ENCODE results near the gene SSX2IP. TPM values are rescaled to one million over a fixed set of nuclear protein-coding genes. Genes with fewer than 3 reads are reported as not detected.
"Not testable (repeated sequence)": the region's sequence is repeated elsewhere in the genome, so short reads cannot be mapped to it uniquely, and the experiment has no call there.

The SSX2IP gene, protein sequence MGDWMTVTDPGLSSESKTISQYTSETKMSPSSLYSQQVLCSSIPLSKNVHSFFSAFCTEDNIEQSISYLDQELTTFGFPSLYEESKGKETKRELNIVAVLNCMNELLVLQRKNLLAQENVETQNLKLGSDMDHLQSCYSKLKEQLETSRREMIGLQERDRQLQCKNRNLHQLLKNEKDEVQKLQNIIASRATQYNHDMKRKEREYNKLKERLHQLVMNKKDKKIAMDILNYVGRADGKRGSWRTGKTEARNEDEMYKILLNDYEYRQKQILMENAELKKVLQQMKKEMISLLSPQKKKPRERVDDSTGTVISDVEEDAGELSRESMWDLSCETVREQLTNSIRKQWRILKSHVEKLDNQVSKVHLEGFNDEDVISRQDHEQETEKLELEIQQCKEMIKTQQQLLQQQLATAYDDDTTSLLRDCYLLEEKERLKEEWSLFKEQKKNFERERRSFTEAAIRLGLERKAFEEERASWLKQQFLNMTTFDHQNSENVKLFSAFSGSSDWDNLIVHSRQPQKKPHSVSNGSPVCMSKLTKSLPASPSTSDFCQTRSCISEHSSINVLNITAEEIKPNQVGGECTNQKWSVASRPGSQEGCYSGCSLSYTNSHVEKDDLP
- total RNA-seq, result 58.7 TPM

DNA sequence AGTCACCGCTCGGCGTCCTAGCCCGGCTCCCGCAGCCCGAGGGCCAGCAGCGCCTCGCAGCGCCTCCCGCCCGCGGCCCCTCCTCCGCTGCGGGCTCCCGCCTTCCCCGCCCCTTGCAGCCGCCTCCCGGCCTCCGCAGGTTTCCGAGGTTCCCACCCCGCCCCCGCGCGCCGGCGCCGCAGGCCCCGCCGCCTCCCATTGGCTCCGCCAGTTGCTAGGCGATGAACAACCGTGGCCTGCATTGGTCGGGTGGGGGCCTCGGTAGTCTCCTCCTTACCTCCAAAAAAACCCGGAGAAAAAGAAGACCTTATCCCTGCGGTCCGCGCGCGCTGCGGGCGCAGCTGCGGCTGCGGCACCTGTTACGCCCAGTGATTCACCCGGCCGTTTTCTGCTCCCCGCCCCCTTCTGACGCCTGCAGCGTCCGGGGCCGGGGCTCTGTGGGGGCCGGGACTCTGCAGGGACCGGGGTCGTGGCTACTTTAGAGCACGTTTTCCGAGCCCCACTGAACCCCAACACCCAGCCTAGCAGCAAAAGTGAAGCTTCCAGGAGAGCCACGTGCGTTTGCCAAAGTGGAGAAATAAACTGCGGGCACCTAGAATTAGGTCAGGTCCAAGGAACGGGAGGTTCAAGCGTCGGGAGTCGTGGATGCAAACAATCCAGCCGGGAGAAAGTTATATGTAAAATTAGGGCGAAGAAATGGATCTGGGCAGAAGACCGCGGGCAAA, at the start of gene SSX2IP:
TSS of gene SSX2IP (minus strand) at position 65 of the 725 bp plus-strand sequence. CDS start 19,242 bp downstream, outside the sequence.
- DNase-seq (ENCODE audit: low spot score in 2 of 2) (peak; percentile 88 to 90), FAIRE-seq (no peak)

DNA sequence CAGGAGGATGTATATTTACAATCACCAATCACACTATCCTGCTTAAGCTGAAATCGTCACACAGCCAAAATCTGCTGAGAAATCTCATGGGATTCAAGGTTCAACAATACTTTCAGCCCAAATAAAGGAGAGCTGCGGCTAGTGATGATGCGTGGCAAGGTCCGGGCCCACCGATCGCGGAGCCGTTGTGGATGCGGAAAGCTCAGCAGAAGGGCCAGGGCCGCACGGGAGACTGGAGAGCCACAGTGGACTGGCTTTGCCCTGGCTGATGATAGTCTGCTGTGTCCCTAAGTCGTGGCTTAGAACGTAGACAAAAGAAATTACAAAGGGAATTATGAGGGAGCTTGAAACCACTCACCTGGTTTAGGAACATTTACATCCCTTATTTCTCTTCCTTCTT, 48.0 kb upstream of the SSX2IP start:
- FAIRE-seq (no peak), DNase-seq (ENCODE audit: low spot score in 2 of 2) (no peak)

DNA sequence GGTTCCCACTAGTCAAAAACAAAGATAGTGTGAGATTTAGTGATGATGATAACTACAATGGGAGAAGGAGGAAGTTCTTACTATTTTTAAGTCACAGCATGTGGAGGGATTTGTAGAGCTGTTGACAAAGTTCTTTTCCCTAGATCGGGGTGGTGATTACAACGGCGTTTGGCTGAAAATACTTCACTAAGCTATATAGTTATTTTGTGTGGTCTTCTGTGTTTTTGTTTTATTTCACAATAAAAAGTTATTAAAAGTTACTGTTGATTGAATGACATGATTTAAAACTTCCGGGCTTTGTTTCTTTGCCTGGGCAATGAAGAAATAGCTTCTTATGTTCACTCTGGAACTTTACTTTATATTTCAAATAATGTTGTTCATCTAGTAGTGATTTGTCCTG, 47.3 kb upstream of the SSX2IP start:
- FAIRE-seq, result no peak
- no peak for DNase-seq (ENCODE audit: low spot score in 2 of 2)

GRCh38 chr1:84736944-84737343, 46.7 kb upstream of the SSX2IP start:
- FAIRE-seq, result no peak
- DNase-seq (ENCODE audit: low spot score in 2 of 2), result no peak

DNA sequence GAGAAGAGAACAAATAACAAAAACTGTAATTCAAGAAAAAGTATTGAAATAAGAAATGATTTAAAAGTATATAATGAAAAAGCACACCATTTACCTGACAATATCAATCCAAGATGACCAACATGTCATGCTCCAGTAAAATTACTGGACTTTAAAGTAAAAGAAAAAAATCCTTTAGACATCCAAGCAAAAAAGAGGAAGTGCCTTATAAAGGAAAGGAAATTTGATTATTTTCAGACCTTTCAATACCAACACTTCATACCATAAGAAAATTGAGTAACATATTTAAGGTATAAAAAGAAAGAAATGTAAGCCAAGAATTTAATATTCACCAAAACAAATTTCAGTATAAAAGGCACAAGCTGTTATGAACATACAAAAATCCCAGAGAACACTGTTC, 46.2 kb upstream of the SSX2IP start:
- no peak for FAIRE-seq
- DNase-seq (ENCODE audit: low spot score in 2 of 2), result no peak

- DNase-seq (ENCODE audit: low spot score in 2 of 2) (no peak), FAIRE-seq (no peak)
These were observed 45.2 kb upstream of the SSX2IP start for GRCh38 chr1:84735483-84735882.

- no peak for FAIRE-seq
- DNase-seq (ENCODE audit: low spot score in 2 of 2), result no peak
These were observed 42.3 kb upstream of the SSX2IP start for GRCh38 chr1:84732520-84732919.

GRCh38 chr1:84731519-84731918, 41.3 kb upstream of the SSX2IP start:
- DNase-seq (ENCODE audit: low spot score in 2 of 2), result no peak

GRCh38 chr1:84727711-84728110, 37.5 kb upstream of the SSX2IP start:
- FAIRE-seq; DNase-seq (ENCODE audit: low spot score in 2 of 2): not testable (repeated sequence)

More at GRCh38 chr1:84731519-84731918, 41.3 kb upstream of the SSX2IP start:
- no peak for FAIRE-seq

GRCh38 chr1:84726593-84727499, 36.6 kb upstream of the SSX2IP start:
- DNase-seq (ENCODE audit: low spot score in 2 of 2), result no peak
- no peak for FAIRE-seq

- no peak for DNase-seq (ENCODE audit: low spot score in 2 of 2)
- no peak for FAIRE-seq
These were observed 34.0 kb upstream of the SSX2IP start for GRCh38 chr1:84724128-84724860.

DNA sequence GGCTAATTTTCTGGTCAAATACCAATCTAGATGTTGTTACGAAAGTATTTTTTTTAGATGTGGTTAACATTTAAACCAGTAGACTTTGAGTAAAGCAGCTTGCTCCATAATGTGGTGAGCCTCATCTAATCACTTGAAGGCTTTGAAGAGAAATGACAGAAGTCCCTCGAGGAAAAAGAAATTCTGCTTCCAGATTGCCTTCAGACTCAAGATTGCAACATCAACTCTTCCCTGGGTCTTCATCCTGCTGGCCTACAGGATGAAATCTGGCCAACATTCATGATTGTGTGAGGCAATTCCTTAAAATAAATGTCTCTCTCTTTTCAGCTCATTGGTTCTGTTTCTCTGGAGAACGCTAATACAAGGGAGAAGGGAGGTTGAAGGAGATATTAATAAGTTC, 32.5 kb upstream of the SSX2IP start:
- no peak for DNase-seq (ENCODE audit: low spot score in 2 of 2)
- no peak for FAIRE-seq

GRCh38 chr1:84721872-84722271, 31.6 kb upstream of the SSX2IP start:
- not testable (repeated sequence) for FAIRE-seq; DNase-seq (ENCODE audit: low spot score in 2 of 2)

- DNase-seq (ENCODE audit: low spot score in 2 of 2) (no peak), FAIRE-seq (no peak)
These were observed 30.9 kb upstream of the SSX2IP start for GRCh38 chr1:84721152-84721551.

GRCh38 chr1:84720221-84720780, 30.0 kb upstream of the SSX2IP start:
- peak in 1 of 2 donors; percentile 14 for DNase-seq (ENCODE audit: low spot score in 2 of 2)
- FAIRE-seq, result no peak

DNA sequence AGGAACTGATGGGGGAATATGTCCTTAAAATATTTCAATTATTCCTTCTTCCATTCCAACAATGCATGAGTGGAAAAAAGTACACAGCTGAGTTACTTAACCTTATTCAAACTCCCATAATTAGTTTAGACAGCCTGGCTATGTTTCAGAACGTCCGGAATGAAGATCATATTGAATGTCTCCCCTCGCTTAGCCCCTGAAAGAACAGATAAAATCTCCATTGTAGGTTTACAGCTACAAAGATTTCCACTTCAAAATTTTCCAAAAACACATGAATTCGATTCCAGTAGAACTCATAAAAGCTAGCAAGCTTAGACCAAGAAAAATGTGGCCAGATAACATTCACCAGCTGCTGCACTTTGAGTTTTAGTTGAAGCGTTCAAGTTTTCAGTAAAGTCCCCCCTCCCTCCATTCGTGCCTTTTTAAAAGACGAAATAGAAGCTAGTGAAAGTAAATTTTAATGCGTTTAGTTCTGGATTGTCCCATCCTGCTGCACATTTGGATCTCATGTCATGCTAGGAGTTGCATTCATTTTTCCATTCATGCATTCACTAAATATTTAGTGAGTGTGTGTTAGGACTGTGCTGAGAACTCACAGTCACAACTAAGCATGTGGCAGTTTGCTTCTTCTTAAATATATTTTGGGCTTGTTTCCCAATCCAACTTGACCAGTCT, 29.4 kb upstream of the SSX2IP start:
- DNase-seq (ENCODE audit: low spot score in 2 of 2) (no peak), FAIRE-seq (no peak)

- no peak for FAIRE-seq
- no peak for DNase-seq (ENCODE audit: low spot score in 2 of 2)
These were observed 25.2 kb upstream of the SSX2IP start for GRCh38 chr1:84715342-84716019.

DNA sequence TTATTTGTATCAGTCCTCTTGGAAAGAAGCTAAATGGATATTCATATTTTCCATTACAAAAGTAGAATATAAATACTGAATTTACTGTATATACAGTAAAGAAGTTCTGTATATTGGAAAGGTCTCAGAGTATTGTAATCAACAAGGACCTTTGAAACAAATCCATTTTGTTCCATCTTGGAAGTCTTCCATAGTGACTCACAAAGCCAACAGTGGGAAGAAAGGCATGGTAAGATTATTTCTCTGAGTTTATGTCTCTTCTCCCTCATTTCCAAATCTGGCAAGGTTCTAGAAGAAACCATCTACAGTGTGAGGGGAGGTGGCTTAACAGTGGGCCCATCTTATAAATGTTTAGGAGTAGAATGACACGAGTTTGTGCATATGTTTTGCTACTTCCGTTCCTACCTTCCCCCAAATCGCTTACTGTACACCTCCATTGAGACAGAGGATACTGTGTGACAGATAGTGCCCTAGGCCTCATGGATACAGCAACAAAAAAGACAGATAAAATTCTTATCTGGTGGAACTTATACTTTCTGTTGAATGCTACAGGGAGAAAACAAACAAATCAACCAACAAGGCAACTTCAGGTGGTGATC, 22.1 kb upstream of the SSX2IP start:
- DNase-seq (ENCODE audit: low spot score in 2 of 2), result no peak
- FAIRE-seq, result no peak
